ENCODE measurements around the gene PTPRT. TPM values are rescaled to one million over a fixed set of nuclear protein-coding genes. Genes with fewer than 3 reads are reported as not detected.

Gene PTPRT
- total RNA-seq, 1 experiment from 2014 or later = not detected

DNA sequence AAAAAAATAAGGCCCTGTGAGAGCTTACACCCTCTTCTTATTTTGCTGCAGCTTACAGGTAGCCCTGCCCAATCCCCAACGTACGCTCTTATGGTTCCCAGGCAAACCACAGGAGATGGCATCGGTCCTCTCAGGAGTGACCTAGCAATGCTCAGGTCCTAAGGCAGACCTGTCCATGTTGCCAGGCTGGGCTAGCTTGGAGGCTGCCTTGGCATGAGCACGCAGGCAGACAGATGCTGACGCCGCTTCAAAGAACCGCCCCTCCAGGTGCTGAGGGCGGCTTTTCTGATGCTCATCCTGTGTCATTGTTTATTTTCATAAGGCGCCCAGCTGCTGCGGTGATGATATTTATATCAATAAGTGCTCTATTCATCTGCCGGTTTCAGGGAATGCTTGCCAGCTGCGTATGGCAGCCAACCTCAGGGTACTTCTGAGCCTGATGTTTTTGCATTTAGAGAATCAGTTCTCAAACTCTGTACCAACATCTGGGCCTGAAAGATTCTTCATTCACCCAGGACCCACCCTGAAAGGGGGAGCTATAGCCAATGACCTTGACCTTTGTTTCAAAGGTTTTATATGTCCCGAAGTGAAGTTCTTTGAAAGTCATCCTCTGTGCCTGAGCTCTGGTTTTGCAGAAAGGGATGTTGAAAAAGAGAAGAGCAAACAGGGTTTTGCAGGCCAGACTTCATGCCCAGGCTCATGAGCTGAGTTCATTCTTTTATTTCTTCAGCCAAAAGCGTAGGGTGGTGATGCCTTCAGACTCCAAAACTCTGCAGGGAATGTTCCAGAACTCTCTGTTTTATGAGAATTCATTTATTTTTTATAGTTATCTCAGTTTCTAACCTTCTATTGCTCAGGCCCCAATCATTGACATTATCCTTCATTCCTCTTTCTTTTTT is 1095.9 kb downstream of the PTPRT start:
- ATAC-seq (no peak), DNase-seq (ENCODE audit: low read depth, low spot score) (no peak)
- no peak overlapping the region for H3K4me2 ChIP-seq (ENCODE audit: low read length)
- no peak for TF ChIP-seq JUND (IDR thresholded peaks at IDR 0.05)
- TF ChIP-seq ATF3 (IDR thresholded peaks at IDR 0.05) = no peak
- no peak for TF ChIP-seq CEBPB (IDR thresholded peaks at IDR 0.05; ENCODE audit: low read depth)
- no peak for TF ChIP-seq ZNF274 (IDR thresholded peaks at IDR 0.05; ENCODE audit: low read depth, low read length)
- TF ChIP-seq SIN3A (IDR thresholded peaks at IDR 0.05; ENCODE audit: low read depth) = no peak
- TF ChIP-seq REST (IDR thresholded peaks at IDR 0.05; ENCODE audit: low read depth) = no peak
- TF ChIP-seq SP1 (IDR thresholded peaks at IDR 0.05; ENCODE audit: low read depth) = no peak
- no peak for TF ChIP-seq FOSL1 (IDR thresholded peaks at IDR 0.05; ENCODE audit: low read depth)
- TF ChIP-seq YY1 (IDR thresholded peaks at IDR 0.05; ENCODE audit: extremely low read depth, insufficient replicate concordance, low read depth, low read length) = no peak
- no peak for TF ChIP-seq ZBTB33 (IDR thresholded peaks at IDR 0.05; ENCODE audit: extremely low read depth, insufficient replicate concordance, low read length)
- no peak for TF ChIP-seq EGR1 (IDR thresholded peaks at IDR 0.05; ENCODE audit: low read depth)
- intact Hi-C loops (cut with micrococcal nuclease) = no loop called here
- BruUV-seq (replicated peaks) = no TSS peak
- ChIA-PET CTCF (no interaction called here), RAD21 (ENCODE audit: low non-redundant PET in 1 of 2, low total read pairs in 2 of 2, uncharacterized antibody in 2 of 2, unreplicated experiment in 2 of 2) (no interaction called here), POLR2A (no interaction called here)
- peaks cover 8 to 18% of the 10 kb centered on the region in 2 experiments; a peak in 2 of 4 replicates for H3K9me3 ChIP-seq (ENCODE audit: control insufficient read depth in 1 of 2, insufficient read depth in 1 of 2, low read depth in 1 of 2, low read length in 2 of 2)
- no peaks in the 10 kb centered on the region for H3K79me2 ChIP-seq (ENCODE audit: insufficient read depth, low read length)
- no peak overlapping the region for H3K9ac ChIP-seq (ENCODE audit: low read length)
- no peaks in the 10 kb centered on the region for H4K20me1 ChIP-seq (ENCODE audit: insufficient read depth)
- H3K9me2 ChIP-seq (ENCODE audit: insufficient read depth) = no peaks in the 10 kb centered on the region
- no peak overlapping the region for H3K27ac ChIP-seq (ENCODE audit: low read depth, low read length)
- no peaks in the 10 kb centered on the region for H3K4me1 ChIP-seq (ENCODE audit: control insufficient read depth in 1 of 2, insufficient read depth in 2 of 2, low read length in 2 of 2)
- H3K4me3 ChIP-seq (replicated peaks in 1 of 2; ENCODE audit: low read depth in 1 of 2, low read length in 2 of 2) = no peak overlapping the region
- no peak overlapping the region for H2AFZ ChIP-seq (ENCODE audit: low read depth, low read length, poor library complexity, severe bottlenecking)
- no peaks in the 10 kb centered on the region for H3K27me3 ChIP-seq (ENCODE audit: insufficient read depth, low read length)
- no peaks in the 10 kb centered on the region for H3K36me3 ChIP-seq (ENCODE audit: control insufficient read depth in 1 of 2, insufficient read depth in 2 of 2, low read length in 2 of 2)

Measured in HCT116 (cell line).